GM23338 (cell line): Measurements from ENCODE around the gene HOXA3. TPM values are rescaled to one million over a fixed set of nuclear protein-coding genes. Genes with fewer than 3 reads are reported as not detected.

Experiments
- ATAC-seq: fragments of 200-7000 bp; cut with Tn5 transposase; 3 replicates; pipeline ENCODE4 v1.9.1; 2020
- DNase-seq: peaks from one replicate; pipeline ENCODE4 v3.0.0-alpha.2; 2015; ENCODE audit warnings: low spot score
- H2AFZ ChIP-seq: fragments of 200-600 bp; sonication (generic); 2 replicates; pipeline ENCODE4 v1.8.0; 2016; ENCODE audit warnings: antibody characterized with exemption, mild to moderate bottlenecking, moderate library complexity
- H3F3A ChIP-seq: fragments of 200-600 bp; sonication (generic); replicated peaks from 2 replicates; pipeline ENCODE4 v1.8.0; 2017; ENCODE audit warnings: antibody characterized with exemption, mixed run types, low read depth
- H3K27ac ChIP-seq: fragments of 200-600 bp; sonication (generic); 2 replicates; pipeline ENCODE4 v1.6.1; 2016; ENCODE audit warnings: low read depth
- H3K27me3 ChIP-seq: fragments of 200-600 bp; sonication (generic); 2 replicates; pipeline ENCODE4 v1.8.0; 2016; ENCODE audit warnings: mild to moderate bottlenecking, mixed run types, moderate library complexity; ENCODE audit not compliant: insufficient read depth
- H3K36me3 ChIP-seq: fragments of 200-600 bp; sonication (generic); 2 replicates; pipeline ENCODE4 v1.8.0; 2016; ENCODE audit warnings: mild to moderate bottlenecking; ENCODE audit not compliant: insufficient read depth
- H3K4me1 ChIP-seq: fragments of 200-600 bp; sonication (generic); 2 replicates; pipeline ENCODE4 v1.8.0; 2016; ENCODE audit warnings: mild to moderate bottlenecking, moderate library complexity; ENCODE audit not compliant: insufficient read depth
- H3K4me2 ChIP-seq: fragments of 200-600 bp; sonication (generic); 2 replicates; pipeline ENCODE4 v1.7.1; 2017; ENCODE audit warnings: mixed run types
- H3K4me3 ChIP-seq: fragments of 200-600 bp; sonication (generic); 2 replicates; pipeline ENCODE4 v1.6.1; 2016; ENCODE audit warnings: mixed run types
- H3K79me2 ChIP-seq: fragments of 200-600 bp; sonication (generic); replicated peaks from 2 replicates; pipeline ENCODE4 v1.8.0; 2017; ENCODE audit warnings: mild to moderate bottlenecking; ENCODE audit not compliant: insufficient read depth
- H3K9me2 ChIP-seq: fragments of 200-600 bp; sonication (generic); 2 replicates; pipeline ENCODE4 v1.8.0; 2017; ENCODE audit not compliant: insufficient read depth
- H4K20me1 ChIP-seq: fragments of 200-600 bp; sonication (generic); replicated peaks from 2 replicates; pipeline ENCODE4 v1.8.0; 2017; ENCODE audit warnings: mild to moderate bottlenecking; ENCODE audit not compliant: insufficient read depth
- H3K27ac Mint-ChIP-seq: 2 replicates; pipeline ENCODE4 v1.8.0; 2020; ENCODE audit warnings: inconsistent platforms, mild to moderate bottlenecking, moderate library complexity, mixed read lengths
- H3K27me3 Mint-ChIP-seq: 3 replicates; pipeline ENCODE4 v1.8.0; 2022; ENCODE audit warnings: low read depth, mild to moderate bottlenecking, moderate library complexity, mixed read lengths, inconsistent platforms; ENCODE audit not compliant: insufficient read depth, poor library complexity
- H3K36me3 Mint-ChIP-seq: 3 replicates; pipeline ENCODE4 v1.8.0; 2021; ENCODE audit warnings: low read depth, mild to moderate bottlenecking, inconsistent platforms, moderate library complexity, mixed read lengths
- H3K4me1 Mint-ChIP-seq: 3 replicates; pipeline ENCODE4 v1.8.0; 2020; ENCODE audit warnings: mild to moderate bottlenecking, inconsistent platforms, mixed read lengths
- H3K4me3 Mint-ChIP-seq: 3 replicates; pipeline ENCODE4 v1.8.0; 2021; ENCODE audit warnings: moderate library complexity, mild to moderate bottlenecking, inconsistent platforms, mixed read lengths
- H3K9me3 Mint-ChIP-seq: 3 replicates; pipeline ENCODE4 v1.8.0; 2020; ENCODE audit warnings: moderate library complexity, mild to moderate bottlenecking, inconsistent platforms, mixed read lengths
- CREB1 ChIP-seq: fragments of 250-450 bp; sonication (Bioruptor Pico); IDR thresholded peaks from 2 replicates; pipeline ENCODE4 v1.5.0; 2020; ENCODE audit warnings: low read depth, mild to moderate bottlenecking, moderate library complexity
- EZH2 ChIP-seq: fragments of 200-600 bp; sonication (generic); IDR thresholded peaks from one replicate; pipeline ENCODE4 v1.8.0; 2017; ENCODE audit warnings: antibody characterized with exemption, mild to moderate bottlenecking, low read depth; ENCODE audit not compliant: unreplicated experiment
- ZNF114 ChIP-seq: fragments of 250-450 bp; sonication (Bioruptor Pico); IDR thresholded peaks from 2 replicates; pipeline ENCODE4 v1.5.0; 2020; ENCODE audit warnings: mild to moderate bottlenecking, moderate library complexity
- polyA plus RNA-seq: library from polyadenylated mRNA; unstranded; fragments of >200 nt; fragmentation: Nextera tagmentation; extraction: Ambion mirVana; gene quantifications from 2 replicates; pipeline ENCODE4 v1.2.1, GENCODE V29; 2016
- total RNA-seq: library from RNA; depleted of rRNA; stranded (reverse); fragments of >200 nt; shearing (Covaris generic); gene quantifications from 2 replicates; pipeline ENCODE4 v1.2.3, GENCODE V29; 2014
- TF ChIP-seq, protein P1 (sequence below): IDR thresholded peaks from 2 replicates; pipeline ENCODE4 v1.6.1; 2016; ENCODE audit warnings: antibody characterized with exemption
- TF ChIP-seq, protein P2 (sequence below): IDR thresholded peaks from one replicate; pipeline ENCODE4 v1.6.1; 2018; ENCODE audit warnings: antibody characterized with exemption; ENCODE audit not compliant: unreplicated experiment
- TF ChIP-seq, protein P3 (sequence below), 2 experiments: fragments of 200-600 bp in 1 of 2; sonication (generic) in 1 of 2; conservative IDR thresholded peaks; 2 replicates each; pipeline versions ENCODE4 v1.5.1 to v1.6.1; 2016 to 2017; ENCODE audit warnings: antibody characterized with exemption in 2 of 2, low read depth in 2 of 2, mild to moderate bottlenecking in 2 of 2, moderate library complexity in 1 of 2

HOXA3 gene
- total and polyA plus RNA-seq, 2 experiments from 2014 or later = not detected

DNA sequence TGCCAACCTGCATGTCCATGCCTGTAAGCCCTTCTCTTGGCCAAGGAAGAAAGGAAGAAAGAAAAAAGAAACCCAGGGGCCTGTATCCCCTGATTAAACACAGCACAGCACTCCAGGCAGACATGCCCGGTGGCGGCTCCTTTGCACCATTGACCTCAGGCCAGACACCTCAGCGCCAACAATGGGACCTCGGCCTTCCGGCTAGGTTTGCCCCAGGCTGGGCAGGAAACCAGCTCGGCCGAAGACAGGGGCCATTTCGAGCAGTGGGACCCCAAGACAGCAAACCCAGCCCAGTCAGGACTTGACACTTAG, 18.9 kb upstream of the HOXA3 start (continued):
- TF ChIP-seq, protein P1, sequence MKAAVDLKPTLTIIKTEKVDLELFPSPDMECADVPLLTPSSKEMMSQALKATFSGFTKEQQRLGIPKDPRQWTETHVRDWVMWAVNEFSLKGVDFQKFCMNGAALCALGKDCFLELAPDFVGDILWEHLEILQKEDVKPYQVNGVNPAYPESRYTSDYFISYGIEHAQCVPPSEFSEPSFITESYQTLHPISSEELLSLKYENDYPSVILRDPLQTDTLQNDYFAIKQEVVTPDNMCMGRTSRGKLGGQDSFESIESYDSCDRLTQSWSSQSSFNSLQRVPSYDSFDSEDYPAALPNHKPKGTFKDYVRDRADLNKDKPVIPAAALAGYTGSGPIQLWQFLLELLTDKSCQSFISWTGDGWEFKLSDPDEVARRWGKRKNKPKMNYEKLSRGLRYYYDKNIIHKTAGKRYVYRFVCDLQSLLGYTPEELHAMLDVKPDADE = no peak
- TF ChIP-seq, protein P2, sequence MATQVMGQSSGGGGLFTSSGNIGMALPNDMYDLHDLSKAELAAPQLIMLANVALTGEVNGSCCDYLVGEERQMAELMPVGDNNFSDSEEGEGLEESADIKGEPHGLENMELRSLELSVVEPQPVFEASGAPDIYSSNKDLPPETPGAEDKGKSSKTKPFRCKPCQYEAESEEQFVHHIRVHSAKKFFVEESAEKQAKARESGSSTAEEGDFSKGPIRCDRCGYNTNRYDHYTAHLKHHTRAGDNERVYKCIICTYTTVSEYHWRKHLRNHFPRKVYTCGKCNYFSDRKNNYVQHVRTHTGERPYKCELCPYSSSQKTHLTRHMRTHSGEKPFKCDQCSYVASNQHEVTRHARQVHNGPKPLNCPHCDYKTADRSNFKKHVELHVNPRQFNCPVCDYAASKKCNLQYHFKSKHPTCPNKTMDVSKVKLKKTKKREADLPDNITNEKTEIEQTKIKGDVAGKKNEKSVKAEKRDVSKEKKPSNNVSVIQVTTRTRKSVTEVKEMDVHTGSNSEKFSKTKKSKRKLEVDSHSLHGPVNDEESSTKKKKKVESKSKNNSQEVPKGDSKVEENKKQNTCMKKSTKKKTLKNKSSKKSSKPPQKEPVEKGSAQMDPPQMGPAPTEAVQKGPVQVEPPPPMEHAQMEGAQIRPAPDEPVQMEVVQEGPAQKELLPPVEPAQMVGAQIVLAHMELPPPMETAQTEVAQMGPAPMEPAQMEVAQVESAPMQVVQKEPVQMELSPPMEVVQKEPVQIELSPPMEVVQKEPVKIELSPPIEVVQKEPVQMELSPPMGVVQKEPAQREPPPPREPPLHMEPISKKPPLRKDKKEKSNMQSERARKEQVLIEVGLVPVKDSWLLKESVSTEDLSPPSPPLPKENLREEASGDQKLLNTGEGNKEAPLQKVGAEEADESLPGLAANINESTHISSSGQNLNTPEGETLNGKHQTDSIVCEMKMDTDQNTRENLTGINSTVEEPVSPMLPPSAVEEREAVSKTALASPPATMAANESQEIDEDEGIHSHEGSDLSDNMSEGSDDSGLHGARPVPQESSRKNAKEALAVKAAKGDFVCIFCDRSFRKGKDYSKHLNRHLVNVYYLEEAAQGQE = no peak
- TF ChIP-seq CREB1 (CRISPR knock-in tag) (no peak), ZNF114 (no peak)
- TF ChIP-seq, protein P3, sequence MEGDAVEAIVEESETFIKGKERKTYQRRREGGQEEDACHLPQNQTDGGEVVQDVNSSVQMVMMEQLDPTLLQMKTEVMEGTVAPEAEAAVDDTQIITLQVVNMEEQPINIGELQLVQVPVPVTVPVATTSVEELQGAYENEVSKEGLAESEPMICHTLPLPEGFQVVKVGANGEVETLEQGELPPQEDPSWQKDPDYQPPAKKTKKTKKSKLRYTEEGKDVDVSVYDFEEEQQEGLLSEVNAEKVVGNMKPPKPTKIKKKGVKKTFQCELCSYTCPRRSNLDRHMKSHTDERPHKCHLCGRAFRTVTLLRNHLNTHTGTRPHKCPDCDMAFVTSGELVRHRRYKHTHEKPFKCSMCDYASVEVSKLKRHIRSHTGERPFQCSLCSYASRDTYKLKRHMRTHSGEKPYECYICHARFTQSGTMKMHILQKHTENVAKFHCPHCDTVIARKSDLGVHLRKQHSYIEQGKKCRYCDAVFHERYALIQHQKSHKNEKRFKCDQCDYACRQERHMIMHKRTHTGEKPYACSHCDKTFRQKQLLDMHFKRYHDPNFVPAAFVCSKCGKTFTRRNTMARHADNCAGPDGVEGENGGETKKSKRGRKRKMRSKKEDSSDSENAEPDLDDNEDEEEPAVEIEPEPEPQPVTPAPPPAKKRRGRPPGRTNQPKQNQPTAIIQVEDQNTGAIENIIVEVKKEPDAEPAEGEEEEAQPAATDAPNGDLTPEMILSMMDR (conservative IDR thresholded peaks at IDR 0.05; ENCODE audit: low read depth in 2 of 2) = no peak

DNA sequence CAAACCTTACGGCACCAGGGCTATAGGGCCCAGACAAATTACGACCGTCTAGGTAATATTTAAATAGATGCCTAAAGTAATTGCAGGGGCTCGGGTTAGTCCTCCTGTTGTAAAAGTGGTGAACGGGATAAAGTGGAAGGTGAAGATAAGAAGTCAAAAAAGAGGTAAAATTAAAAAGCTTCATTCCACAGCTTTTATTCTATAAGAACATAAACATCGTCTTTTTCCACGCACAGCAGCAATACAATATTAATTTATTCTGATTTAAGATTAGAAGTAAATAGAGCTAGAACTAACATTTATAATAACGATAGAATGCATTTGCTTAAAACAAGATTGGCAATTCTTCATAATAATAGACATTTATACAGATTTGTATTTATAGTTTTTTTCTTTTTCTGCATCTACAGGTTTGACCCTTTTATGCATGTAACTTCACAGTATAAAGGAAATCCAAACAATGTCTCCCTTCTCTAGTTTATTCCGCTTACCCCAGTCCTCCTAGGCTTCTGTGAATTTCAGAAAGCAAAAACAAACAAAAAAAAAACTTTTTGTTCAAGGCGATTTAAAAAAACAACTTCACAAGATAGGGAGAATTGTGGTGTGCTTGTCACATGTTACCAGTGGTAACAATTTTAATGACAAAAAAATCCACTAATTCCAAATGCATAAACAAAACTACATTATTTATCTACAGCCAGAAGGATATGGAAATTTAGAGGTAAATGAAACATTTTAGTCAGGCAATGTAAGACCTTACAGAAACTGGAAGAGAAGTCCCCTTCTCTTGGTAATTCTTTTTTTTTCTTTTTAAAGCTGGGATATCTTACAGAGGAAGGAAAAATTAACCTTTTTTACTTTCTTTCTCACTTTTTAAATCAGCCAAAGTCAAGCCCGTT, 18.3 kb upstream of the HOXA3 start:
- no peaks in the 10 kb centered on the region for H3K79me2 ChIP-seq
- peak overlapping the region; percentile 36; the same call in 1 of the 2 replicates for H3K4me3 ChIP-seq
- peaks cover 95% of the 10 kb centered on the region for H3K27me3 Mint-ChIP-seq

More for the DNA sequence above, 18.3 kb upstream of the HOXA3 start:
- Histone ChIP-seq H3K27me3 (peaks cover 100% of the 10 kb centered on the region), H3K4me1 (peaks cover 27% of the 10 kb centered on the region), H3K27ac (no peak overlapping the region), H2AFZ (no peak overlapping the region), H3K9me2 (no peaks in the 10 kb centered on the region), H3K36me3 (no peaks in the 10 kb centered on the region), H4K20me1 (peaks cover 45% of the 10 kb centered on the region), H3F3A (peaks cover 60% of the 10 kb centered on the region), H3K4me2 (peak overlapping the region; percentile 55)
- H3K9me3 Mint-ChIP-seq = peaks cover 17% of the 10 kb centered on the region; the same call in 2 of the 3 replicates
- H3K36me3 Mint-ChIP-seq = no peaks in the 10 kb centered on the region; the same call in 2 of the 3 replicates
- no peak for DNase-seq
- no peak overlapping the region; the same call in 2 of the 3 replicates for H3K4me3 Mint-ChIP-seq
- TF ChIP-seq, protein P1 = no peak
- TF ChIP-seq EZH2 = peak; percentile 87
- H3K27ac Mint-ChIP-seq = no peak overlapping the region
- H3K4me1 Mint-ChIP-seq = peaks cover 17% of the 10 kb centered on the region; the same call in 2 of the 3 replicates
- ATAC-seq = no peak
